SH-SY5Y (cell line): ENCODE data around the gene SLC22A9.

Experiments
- GATA2 ChIP-seq: IDR thresholded peaks from 2 replicates; pipeline ENCODE4 v1.6.1; 2011; ENCODE audit warnings: mild to moderate bottlenecking, low read depth, low read length
- GATA3 ChIP-seq: IDR thresholded peaks from 2 replicates; pipeline ENCODE4 v1.6.1; 2011; ENCODE audit warnings: low read depth, mild to moderate bottlenecking, low read length, moderate library complexity

Gene SLC22A9

GRCh38 chr11:63369165-63369970 lies at the start of gene SLC22A9:
TSS of gene SLC22A9 (plus strand) at chr11:63369785. CDS start at chr11:63370057, 272 bp downstream.
- TF ChIP-seq GATA2, result no peak
- TF ChIP-seq GATA3, result no peak

- TF ChIP-seq GATA3, result no peak
- no peak for TF ChIP-seq GATA2
Measured at GRCh38 chr11:63321723-63322122, 47.9 kb upstream of the SLC22A9 start.

- TF ChIP-seq GATA3, result no peak
- no peak for TF ChIP-seq GATA2
Measured at GRCh38 chr11:63337070-63337469, 32.5 kb upstream of the SLC22A9 start.

- no peak for TF ChIP-seq GATA3
- TF ChIP-seq GATA2, result no peak
Measured at GRCh38 chr11:63343130-63343529, 26.5 kb upstream of the SLC22A9 start.

GRCh38 chr11:63352144-63352543 lies 17.4 kb upstream of the SLC22A9 start:
- no peak for TF ChIP-seq GATA2

- no peak for TF ChIP-seq GATA2
- no peak for TF ChIP-seq GATA3
Measured at GRCh38 chr11:63362196-63362793, 7.3 kb upstream of the SLC22A9 start.

GRCh38 chr11:63369971-63370588 lies 495 bp downstream of the SLC22A9 start:
- TF ChIP-seq GATA3 (no peak), GATA2 (no peak)

GRCh38 chr11:63371396-63371795 lies 1.8 kb downstream of the SLC22A9 start:
- TF ChIP-seq GATA2 (no peak), GATA3 (no peak)

- TF ChIP-seq GATA2, result no peak
- no peak for TF ChIP-seq GATA3
Measured at GRCh38 chr11:63375434-63375833, 5.8 kb downstream of the SLC22A9 start.

GRCh38 chr11:63380130-63380529 lies 10.5 kb downstream of the SLC22A9 start:
- no peak for TF ChIP-seq GATA2
- no peak for TF ChIP-seq GATA3

- TF ChIP-seq GATA2 (no peak), GATA3 (no peak)
Measured at GRCh38 chr11:63395697-63396096, 26.1 kb downstream of the SLC22A9 start.

GRCh38 chr11:63404161-63404935 lies 34.8 kb downstream of the SLC22A9 start:
- TF ChIP-seq GATA2 (no peak), GATA3 (no peak)

GRCh38 chr11:63405114-63405513 lies 35.5 kb downstream of the SLC22A9 start:
- TF ChIP-seq GATA3 (no peak), GATA2 (no peak)

GRCh38 chr11:63406458-63406857 lies 36.9 kb downstream of the SLC22A9 start:
- no peak for TF ChIP-seq GATA2
- no peak for TF ChIP-seq GATA3

GRCh38 chr11:63417174-63417852 lies 47.7 kb downstream of the SLC22A9 start:
- TF ChIP-seq GATA2 (no peak), GATA3 (no peak)
